ENCODE measurements around the gene SIN3A. TPM values are rescaled to one million over a fixed set of nuclear protein-coding genes. Genes with fewer than 3 reads are reported as not detected.
"Not testable (repeated sequence)": the region's sequence is repeated elsewhere in the genome, so short reads cannot be mapped to it uniquely, and the experiment has no call there.

SIN3A gene
- total and polyA plus RNA-seq, 8 donors = 6.8 to 33.4 (median 21.6) TPM

- H3K27me3 ChIP-seq = no peaks in the 10 kb centered on the region
- WGBS, 2 donors = 93 to 94% methylated on average over 6 of the region's 6 CpGs
- H3K4me1 ChIP-seq = no peaks in the 10 kb centered on the region
- intact Hi-C loops (cut with DNase I) = no loop called here
- no peaks in the 10 kb centered on the region for H3K9me3 ChIP-seq
- H3K27ac ChIP-seq = no peak overlapping the region
- no peak for FAIRE-seq
- no peak for TF ChIP-seq CTCF (IDR thresholded peaks at IDR 0.05)
- ATAC-seq = no peak
- peaks cover 0 to 60% (median 40%) of the 10 kb centered on the region in 3 donors for H3K36me3 ChIP-seq
- no peak for DNase-seq
- no peak overlapping the region for H3K4me3 ChIP-seq
Observed at GRCh38 chr15:75410196-75410595, 41.3 kb downstream of the SIN3A start.

DNA sequence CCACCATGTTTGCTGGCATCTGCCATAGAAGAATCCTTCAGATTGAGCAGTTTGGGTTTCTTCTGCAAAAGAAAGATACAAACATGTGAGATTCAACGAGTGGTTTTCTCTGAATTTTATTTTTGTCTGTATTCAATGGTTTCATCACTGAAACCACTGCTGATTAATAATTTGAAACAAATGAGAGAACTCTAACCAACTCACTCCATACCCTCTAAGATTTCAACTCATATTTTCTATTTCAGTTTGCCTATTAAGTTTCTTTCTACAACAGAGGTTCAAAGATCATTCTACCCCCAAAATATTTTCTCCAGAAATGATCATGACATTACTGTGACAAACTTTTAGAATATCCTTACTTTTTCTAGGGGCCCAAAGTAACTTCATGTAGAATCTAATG lies 44.4 kb downstream of the SIN3A start:
- 76 to 88% methylated on average over 1 of the region's 1 CpG for WGBS, 2 donors
- H3K27ac ChIP-seq = no peak overlapping the region
- H3K36me3 ChIP-seq = peaks cover 0 to 59% (median 37%) of the 10 kb centered on the region in 3 donors
- DNase-seq (no peak), FAIRE-seq (no peak), ATAC-seq (no peak)
- no peaks in the 10 kb centered on the region for H3K9me3 ChIP-seq
- H3K4me3 ChIP-seq = no peak overlapping the region
- no peaks in the 10 kb centered on the region for H3K4me1 ChIP-seq
- no peaks in the 10 kb centered on the region for H3K27me3 ChIP-seq
- intact Hi-C loops (cut with DNase I) = no loop called here
- TF ChIP-seq CTCF (IDR thresholded peaks at IDR 0.05) = no peak

GRCh38 chr15:75403892-75404291 lies 47.6 kb downstream of the SIN3A start:
- DNase-seq (no peak), ATAC-seq (no peak), FAIRE-seq (no peak)
- H3K9me3 ChIP-seq = no peaks in the 10 kb centered on the region
- 86 to 92% methylated on average over 2 of the region's 2 CpGs for WGBS, 2 donors
- intact Hi-C loops (cut with DNase I) = no loop called here
- TF ChIP-seq CTCF (IDR thresholded peaks at IDR 0.05) = no peak
- H3K27me3 ChIP-seq = no peaks in the 10 kb centered on the region
- no peaks in the 10 kb centered on the region for H3K4me1 ChIP-seq
- H3K36me3 ChIP-seq = peaks cover 0 to 51% (median 25%) of the 10 kb centered on the region in 3 donors
- H3K27ac ChIP-seq = no peak overlapping the region
- no peak overlapping the region for H3K4me3 ChIP-seq

GRCh38 chr15:75397494-75397893 lies 54.0 kb downstream of the SIN3A start:
- Histone ChIP-seq H3K4me1 (no peaks in the 10 kb centered on the region), H3K36me3 (peaks cover 0 to 64% (median 37%) of the 10 kb centered on the region in 3 donors), H3K4me3 (no peak overlapping the region), H3K27ac (no peak overlapping the region), H3K9me3 (no peaks in the 10 kb centered on the region), H3K27me3 (no peaks in the 10 kb centered on the region)
- ATAC-seq = no peak
- WGBS, 2 donors = 85% methylated on average over 2 of the region's 2 CpGs
- no peak for TF ChIP-seq CTCF (IDR thresholded peaks at IDR 0.05)
- no peak for FAIRE-seq
- DNase-seq = no peak
- intact Hi-C loops (cut with DNase I) = no loop called here

DNA sequence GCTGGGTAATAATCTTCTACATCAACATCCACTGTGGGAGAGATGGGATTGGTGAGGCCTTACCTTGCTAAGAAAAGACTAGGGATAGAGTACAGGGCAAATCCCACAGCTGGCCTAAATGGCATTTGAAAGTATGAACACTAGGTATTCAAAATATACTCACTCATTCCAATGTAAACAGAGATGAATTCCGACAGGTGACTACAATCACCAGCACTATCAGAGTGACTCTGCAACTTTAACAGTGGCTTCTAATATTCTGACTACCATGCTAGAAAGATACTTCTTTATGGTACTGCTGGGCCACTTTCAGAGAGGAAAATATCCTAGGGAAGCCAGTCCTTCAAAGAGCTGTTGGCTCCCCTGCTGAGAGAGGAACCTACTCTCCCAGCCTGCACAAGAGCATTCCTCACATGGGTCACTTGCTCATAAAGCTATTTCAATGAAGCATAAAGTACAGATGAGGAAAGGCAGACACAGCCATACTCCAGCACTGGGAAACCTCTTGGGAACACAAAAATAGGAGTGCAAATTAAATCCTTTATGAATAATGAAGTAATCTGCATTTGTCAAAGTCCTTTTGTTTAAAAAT lies 61.6 kb downstream of the SIN3A start:
- DNase-seq (no peak), FAIRE-seq (no peak), ATAC-seq (no peak)
- Histone ChIP-seq H3K27me3 (no peaks in the 10 kb centered on the region), H3K4me1 (no peaks in the 10 kb centered on the region), H3K27ac (no peak overlapping the region), H3K36me3 (peaks cover 4 to 74% (median 44%) of the 10 kb centered on the region in 3 donors), H3K9me3 (no peaks in the 10 kb centered on the region), H3K4me3 (no peak overlapping the region)
- no peak for TF ChIP-seq CTCF (IDR thresholded peaks at IDR 0.05)
- intact Hi-C loops (cut with DNase I) = no loop called here
- 44 to 48% methylated on average over 1 of the region's 1 CpG for WGBS, 2 donors

DNA sequence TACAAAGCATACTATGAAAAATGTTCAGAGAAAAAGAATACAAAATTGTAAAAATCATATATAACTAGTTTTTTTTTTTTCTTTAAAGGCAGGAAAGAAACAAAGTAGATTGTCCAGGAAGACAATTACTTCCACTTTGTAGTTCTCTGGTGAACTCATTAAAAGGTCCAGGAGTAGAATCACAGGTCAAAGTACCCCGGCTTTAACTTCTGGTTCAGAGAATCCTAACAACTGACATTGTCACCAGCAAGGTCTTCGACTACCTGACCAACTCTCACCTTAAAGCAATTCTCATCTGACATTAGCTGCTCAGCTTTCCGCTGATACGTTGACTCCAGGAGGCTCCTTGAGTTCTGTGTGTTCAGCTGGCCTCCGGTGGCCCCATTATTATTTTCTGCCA lies 67.5 kb downstream of the SIN3A start:
- H3K4me1 ChIP-seq; H3K4me3 ChIP-seq; H3K27me3 ChIP-seq; FAIRE-seq; intact Hi-C loops (cut with DNase I); DNase-seq; H3K9me3 ChIP-seq; H3K27ac ChIP-seq: not testable (repeated sequence)
- ATAC-seq = peak in 1 of 4 donors; percentile 18
- H3K36me3 ChIP-seq = peaks cover 0 to 81% (median 44%) of the 10 kb centered on the region in 3 donors
- 36 to 38% methylated on average over 5 of the region's 5 CpGs for WGBS, 2 donors
